ENCODE results near the gene TMEM98.
"Not testable (repeated sequence)": the region's sequence is repeated elsewhere in the genome, so short reads cannot be mapped to it uniquely, and the experiment has no call there.

TMEM98 gene

DNA sequence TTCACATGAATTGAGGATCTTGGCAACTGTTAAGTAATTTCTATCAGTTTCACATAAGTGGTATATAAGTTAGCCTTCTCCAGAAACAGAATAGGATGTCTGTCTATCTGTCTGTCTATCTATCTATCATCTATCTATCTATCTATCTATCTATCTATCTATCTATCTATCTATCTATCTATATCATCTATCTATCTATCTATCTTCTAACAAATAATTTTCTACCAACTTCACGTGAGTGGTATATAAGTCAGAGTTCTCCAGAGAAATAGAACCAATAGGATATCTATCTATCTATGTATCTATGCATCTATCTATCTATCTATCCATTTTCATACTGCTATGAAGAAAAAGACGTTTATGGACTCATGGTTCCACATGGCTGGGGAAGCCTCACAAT lies 52.3 kb downstream of the TMEM98 start:
- no peak for DNase-seq (ENCODE audit: low read depth in 2 of 2)

- DNase-seq (ENCODE audit: low read depth in 2 of 2) = not testable (repeated sequence)
Observed at GRCh38 chr17:32981611-32982010, 53.7 kb downstream of the TMEM98 start.

DNA sequence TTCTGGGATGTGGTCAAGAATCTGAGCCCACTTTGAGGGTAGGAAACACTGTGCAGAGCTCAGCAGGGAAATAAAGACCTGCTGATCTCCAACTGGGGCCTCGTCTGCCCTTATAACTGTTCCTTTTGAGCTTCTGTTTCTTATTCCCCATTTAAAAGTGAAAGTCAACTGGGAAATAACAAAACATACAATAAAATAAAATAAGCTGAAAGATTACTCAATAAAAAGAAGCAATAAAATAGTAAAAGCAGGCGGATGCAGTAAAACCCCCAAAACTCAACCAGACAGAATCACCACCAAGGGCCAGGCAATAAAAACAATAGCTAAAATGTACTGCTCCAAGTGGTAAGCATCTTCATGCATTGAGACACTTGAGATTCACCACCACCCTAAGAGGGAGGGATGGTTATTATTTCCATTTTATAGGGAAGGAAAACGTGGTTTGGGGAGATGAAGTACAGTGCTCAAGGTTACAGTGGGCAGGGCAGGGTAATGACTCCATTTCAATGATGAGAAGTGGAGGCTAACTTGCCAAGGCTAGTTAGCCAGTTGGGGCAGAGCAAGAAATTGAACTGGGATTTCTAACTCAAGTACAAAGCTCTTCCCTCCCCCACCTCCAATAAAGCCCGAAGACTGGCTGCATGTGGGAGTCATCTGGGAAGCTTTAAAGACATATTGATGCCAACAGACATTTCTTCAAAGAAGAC lies 57.2 kb downstream of the TMEM98 start:
- DNase-seq (ENCODE audit: low read depth in 2 of 2) = no peak

DNA sequence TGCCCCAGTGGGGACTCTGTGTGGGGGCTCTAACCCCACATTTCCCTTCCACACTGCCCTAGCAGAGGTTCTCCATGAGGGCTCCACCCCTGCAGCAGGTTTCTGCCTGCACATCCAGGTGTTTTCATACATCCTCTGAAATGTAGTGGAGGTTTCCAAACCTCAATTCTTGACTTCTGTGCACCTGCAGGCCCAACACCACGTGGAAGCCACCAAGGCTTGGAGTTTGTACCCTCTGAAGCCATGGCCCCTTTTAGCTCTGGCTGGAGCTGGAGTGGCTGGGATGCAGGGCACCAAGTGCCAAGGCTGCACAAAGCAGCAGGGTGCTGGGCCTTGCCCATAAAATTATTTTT lies 59.5 kb downstream of the TMEM98 start:
- DNase-seq (ENCODE audit: low read depth in 2 of 2) = not testable (repeated sequence)

DNA sequence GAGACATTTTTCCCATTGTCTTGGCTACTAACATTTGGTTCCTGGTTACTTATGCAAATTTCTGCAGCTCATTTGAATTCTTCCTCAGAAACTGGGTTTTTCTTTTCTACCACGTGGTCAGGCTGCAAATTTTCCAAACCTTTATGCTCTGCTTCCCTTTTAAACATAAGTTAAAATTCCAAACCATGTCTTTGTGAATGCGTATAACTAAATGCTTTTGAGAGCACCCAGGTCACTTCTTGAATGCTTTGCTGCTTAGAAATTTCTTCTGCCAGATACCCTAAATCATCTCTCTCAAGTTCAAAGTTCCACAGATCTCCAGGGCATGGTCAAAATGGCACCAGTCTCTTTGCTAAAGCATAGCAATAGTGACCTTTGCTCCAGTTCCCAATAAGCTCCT lies 59.9 kb downstream of the TMEM98 start:
- not testable (repeated sequence) for DNase-seq (ENCODE audit: low read depth in 2 of 2)

- DNase-seq (ENCODE audit: low read depth in 2 of 2) = no peak
Observed at GRCh38 chr17:32988481-32989101, 60.6 kb downstream of the TMEM98 start.

DNA sequence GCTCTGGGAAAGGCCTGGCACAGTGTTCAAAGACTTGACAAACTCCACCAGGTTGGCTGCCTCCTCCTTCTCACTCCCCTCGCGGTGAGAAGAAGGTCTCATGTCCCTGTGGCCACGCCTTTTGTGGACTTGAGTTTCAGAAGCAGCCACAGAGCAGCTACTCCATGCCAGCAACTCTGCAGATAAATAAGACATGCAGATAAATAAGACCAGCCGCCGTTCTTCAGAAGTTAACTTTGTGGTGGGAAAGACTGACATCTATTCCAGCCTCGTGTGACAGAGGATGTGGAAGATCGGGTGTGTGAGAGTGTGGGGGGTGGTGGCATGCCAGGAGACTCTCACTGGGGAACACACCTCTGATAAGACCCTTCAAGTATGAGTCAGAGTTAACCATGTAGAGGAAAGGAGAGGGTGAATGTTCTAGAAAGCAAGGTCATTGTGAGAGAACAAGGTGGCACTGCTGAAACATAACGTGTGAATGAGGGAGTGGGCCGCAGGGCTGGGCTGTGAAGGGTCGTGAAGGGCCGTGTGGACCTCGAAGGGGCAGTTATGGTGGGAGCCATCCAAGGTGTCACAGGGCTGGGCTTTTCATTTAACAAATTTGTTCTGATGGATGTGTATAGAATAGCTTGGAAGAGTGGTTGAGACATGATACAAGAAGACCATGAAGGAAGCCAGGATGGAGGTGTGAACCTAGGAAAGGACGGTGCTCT lies 64.5 kb downstream of the TMEM98 start:
- DNase-seq (ENCODE audit: low read depth in 2 of 2) = no peak

DNA sequence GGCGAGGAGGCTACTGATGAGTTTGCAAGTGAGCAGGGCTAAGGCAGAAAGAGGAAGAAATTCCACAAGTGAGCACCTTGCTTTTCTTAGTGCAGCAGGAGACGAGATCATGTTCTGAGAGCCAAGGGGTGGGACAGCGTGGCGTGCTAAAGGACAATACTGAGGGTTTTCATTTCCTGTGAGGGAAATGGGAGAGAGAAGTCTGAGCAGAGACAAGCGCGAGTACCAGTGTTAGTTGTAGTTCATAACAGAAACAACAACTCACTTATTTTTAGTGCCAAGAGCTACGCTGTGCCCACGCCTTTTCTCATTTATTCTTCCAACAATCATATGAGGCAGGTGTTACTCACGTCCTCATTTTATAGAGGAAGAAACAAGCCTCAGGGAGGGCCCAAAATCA lies 66.0 kb downstream of the TMEM98 start:
- no peak for DNase-seq (ENCODE audit: low read depth in 2 of 2)
